HepG2 (cell line): Measurements from ENCODE around the gene PCGF2. TPM values are rescaled to one million over a fixed set of nuclear protein-coding genes. Genes with fewer than 3 reads are reported as not detected.

Experiments used
- ARNT ChIP-seq: fragments of 450-650 bp; IDR thresholded peaks from 2 replicates; pipeline ENCODE4 v1.6.1; 2017
- BATF2 ChIP-seq: sonication (generic); formaldehyde crosslinking; IDR thresholded peaks from 2 replicates; pipeline ENCODE4 v1.8.0; 2022; ENCODE audit warnings: mild to moderate bottlenecking, missing genetic modification reagents, moderate library complexity
- E2F5 ChIP-seq: sonication (generic); formaldehyde crosslinking; conservative IDR thresholded peaks from 2 replicates; pipeline ENCODE4 v1.4.0; 2020; ENCODE audit warnings: missing genetic modification reagents
- ELF4 ChIP-seq: sonication (generic); formaldehyde crosslinking; IDR thresholded peaks from 2 replicates; pipeline ENCODE4 v1.5.0; 2020; ENCODE audit warnings: missing genetic modification reagents, mild to moderate bottlenecking, moderate library complexity, borderline replicate concordance
- FOSL2 ChIP-seq: sonication (generic); formaldehyde crosslinking; IDR thresholded peaks from 2 replicates; pipeline ENCODE4 v1.4.0; 2020; ENCODE audit warnings: missing genetic modification reagents
- GATA4 ChIP-seq: sonication (generic); IDR thresholded peaks from 2 replicates; pipeline ENCODE4 v1.6.1; 2016; ENCODE audit warnings: antibody characterized with exemption, low read depth, borderline replicate concordance
- GATAD1 ChIP-seq: IDR thresholded peaks from 2 replicates; pipeline ENCODE4 v1.6.1; 2016; ENCODE audit warnings: missing genetic modification reagents, missing compliant biosample characterization
- GLI4 ChIP-seq: sonication (generic); formaldehyde crosslinking; IDR thresholded peaks from 2 replicates; pipeline ENCODE4 v1.5.1; 2020; ENCODE audit warnings: missing genetic modification reagents, mild to moderate bottlenecking, moderate library complexity, borderline replicate concordance
- ISL2 ChIP-seq: sonication (generic); formaldehyde crosslinking; IDR thresholded peaks from 2 replicates; pipeline ENCODE4 v1.5.0; 2020; ENCODE audit warnings: missing genetic modification reagents
- MAFG ChIP-seq: sonication (generic); formaldehyde crosslinking; IDR thresholded peaks from 2 replicates; pipeline ENCODE4 v1.5.1; 2020; ENCODE audit warnings: mild to moderate bottlenecking, missing genetic modification reagents
- NBN ChIP-seq: fragments of 450-650 bp; conservative IDR thresholded peaks from 2 replicates; pipeline ENCODE4 v1.6.1; 2017
- NFE2L1 ChIP-seq: sonication (generic); formaldehyde crosslinking; IDR thresholded peaks from 2 replicates; pipeline ENCODE4 v1.4.0; 2020; ENCODE audit warnings: missing genetic modification reagents, mild to moderate bottlenecking, borderline replicate concordance
- PHF5A ChIP-seq: IDR thresholded peaks from one replicate; pipeline ENCODE4 v1.6.1; 2018; ENCODE audit warnings: low read depth, missing genetic modification reagents; ENCODE audit not compliant: unreplicated experiment
- SMAD1 ChIP-seq: sonication (generic); formaldehyde crosslinking; IDR thresholded peaks from 2 replicates; pipeline ENCODE4 v1.4.0; 2020; ENCODE audit warnings: missing genetic modification reagents, low read depth, mild to moderate bottlenecking, borderline replicate concordance
- ZBTB14 ChIP-seq: sonication (generic); formaldehyde crosslinking; IDR thresholded peaks from 2 replicates; pipeline ENCODE4 v1.4.0; 2020; ENCODE audit warnings: missing genetic modification reagents
- ZFP36L2 ChIP-seq: sonication (generic); formaldehyde crosslinking; IDR thresholded peaks from 2 replicates; pipeline ENCODE4 v1.4.0; 2020; ENCODE audit warnings: missing genetic modification reagents
- ZFP62 ChIP-seq: sonication (generic); formaldehyde crosslinking; IDR thresholded peaks from 2 replicates; pipeline ENCODE4 v1.4.0; 2020; ENCODE audit warnings: missing genetic modification reagents
- ZNF33B ChIP-seq: sonication (generic); formaldehyde crosslinking; IDR thresholded peaks from 2 replicates; pipeline ENCODE4 v1.5.1; 2020; ENCODE audit warnings: mild to moderate bottlenecking, missing genetic modification reagents
- ZNF543 ChIP-seq: sonication (generic); formaldehyde crosslinking; IDR thresholded peaks from 2 replicates; pipeline ENCODE4 v1.4.0; 2020; ENCODE audit warnings: mild to moderate bottlenecking, missing genetic modification reagents
- ZNF552 ChIP-seq: sonication (generic); formaldehyde crosslinking; IDR thresholded peaks from 2 replicates; pipeline ENCODE4 v1.9.0; 2022; ENCODE audit warnings: missing genetic modification reagents, mild to moderate bottlenecking, borderline replicate concordance
- ZNF563 ChIP-seq: sonication (generic); formaldehyde crosslinking; IDR thresholded peaks from 2 replicates; pipeline ENCODE4 v1.8.0; 2022; ENCODE audit warnings: mild to moderate bottlenecking, moderate library complexity, missing genetic modification reagents
- ZNF770 ChIP-seq: sonication (generic); formaldehyde crosslinking; IDR thresholded peaks from 2 replicates; pipeline ENCODE4 v1.5.0; 2020; ENCODE audit warnings: mild to moderate bottlenecking, missing genetic modification reagents
- ZNF777 ChIP-seq: sonication (generic); formaldehyde crosslinking; IDR thresholded peaks from 2 replicates; pipeline ENCODE4 v1.4.0; 2020; ENCODE audit warnings: missing genetic modification reagents
- ZSCAN21 ChIP-seq: sonication (generic); formaldehyde crosslinking; IDR thresholded peaks from 2 replicates; pipeline ENCODE4 v1.8.0; 2022; ENCODE audit warnings: mild to moderate bottlenecking, missing genetic modification reagents, moderate library complexity, borderline replicate concordance
- ZSCAN9 ChIP-seq: IDR thresholded peaks from 2 replicates; pipeline ENCODE4 v1.6.1; 2016; ENCODE audit warnings: borderline replicate concordance
- polyA plus RNA-seq, 8 experiments: library from polyadenylated mRNA; depleted of rRNA in 3 of 8; stranded (reverse) in 7 of 8; unstranded in 1 of 8; fragments of >200 nt; fragmentation: Illumina TruSeq in 4 of 8; extraction: Trizol in 4 of 8; gene quantifications; 2 replicates each; pipeline versions ENCODE4 v1.2.1 to v1.2.3, GENCODE V29; 2011 to 2016; ENCODE audit warnings: low read depth in 4 of 8, missing spikeins in 1 of 8, mixed read lengths in 1 of 8; ENCODE audit not compliant: insufficient read depth in 1 of 8
- total RNA-seq, 5 experiments: library from RNA; depleted of rRNA; stranded (reverse); fragments of >200 nt; fragmentation: Illumina TruSeq; extraction: Trizol; gene quantifications; 2 replicates each; pipeline ENCODE4 v1.2.3, GENCODE V29; 2016; ENCODE audit warnings: low read depth in 1 of 5

Gene PCGF2
- total and polyA plus RNA-seq, 2 of the 13 experiments (the other 11 are each of a cell fraction or from before 2014, with no cell fraction given), result 11.6 to 29.4 TPM

GRCh38 chr17:38703742-38704605, 44.2 kb downstream of the PCGF2 start (continued):
- no peak; the same call in 1 of the 2 replicates for TF ChIP-seq SMAD1 (CRISPR knock-in tag)
- TF ChIP-seq ZFP62 (CRISPR knock-in tag), result no peak
- peak; percentile 98 for TF ChIP-seq ISL2 (CRISPR knock-in tag)
- no peak for TF ChIP-seq MAFG
- 0 out of 2 replicates have a peak, but pooled peaks have one; percentile 38 for TF ChIP-seq ZNF543 (CRISPR knock-in tag)
- TF ChIP-seq FOSL2 (CRISPR knock-in tag), result peak; percentile 88
- TF ChIP-seq BATF2 (CRISPR knock-in tag), result peak; percentile 71; the same call in 1 of the 2 replicates
- peak; percentile 72 for TF ChIP-seq ZNF770 (CRISPR knock-in tag)
- TF ChIP-seq E2F5 (CRISPR knock-in tag), result no peak
- 0 out of 2 replicates have a peak, but pooled peaks have one; percentile 70 for TF ChIP-seq NFE2L1 (CRISPR knock-in tag)
- TF ChIP-seq ZNF552 (CRISPR knock-in tag), result peak; percentile 65; the same call in 1 of the 2 replicates
- peak; percentile 97 for TF ChIP-seq PHF5A
- peak; percentile 99 for TF ChIP-seq ELF4 (CRISPR knock-in tag)
- peak; percentile 98 for TF ChIP-seq ZSCAN9 (CRISPR knock-in tag)
- TF ChIP-seq NBN, result no peak
- TF ChIP-seq ZNF563 (CRISPR knock-in tag), result peak; percentile 43; the same call in 1 of the 2 replicates
- no peak for TF ChIP-seq GLI4
- peak; percentile 86; the same call in 1 of the 2 replicates for TF ChIP-seq GATA4
- peak; percentile 84; the same call in 1 of the 2 replicates for TF ChIP-seq ZFP36L2 (CRISPR knock-in tag)
- no peak for TF ChIP-seq ARNT
- TF ChIP-seq ZBTB14 (CRISPR knock-in tag), result peak; percentile 73; the same call in 1 of the 2 replicates
- peak; percentile 20; the same call in 1 of the 2 replicates for TF ChIP-seq ZSCAN21 (CRISPR knock-in tag)
- no peak for TF ChIP-seq ZNF33B
- TF ChIP-seq GATAD1, result peak; percentile 87
- TF ChIP-seq ZNF777 (CRISPR knock-in tag), result peak; percentile 18; the same call in 1 of the 2 replicates
